ENCODE data around the gene SLC9A2. TPM values are rescaled to one million over a fixed set of nuclear protein-coding genes. Genes with fewer than 3 reads are reported as not detected.

SLC9A2 gene
- polyA plus RNA-seq, 3 donors = not detected

- Histone ChIP-seq H3K36me3 (replicated peaks in 1 of 2; ENCODE audit: control insufficient read depth in 1 of 2, insufficient read depth in 2 of 2, low read length in 2 of 2) (no peaks in the 10 kb centered on the region), H3K9ac (ENCODE audit: insufficient read depth, low read length, poor library complexity, severe bottlenecking) (no peak overlapping the region), H3K4me2 (replicated peaks; ENCODE audit: extremely low read depth, low read length, poor library complexity, severe bottlenecking) (no peak overlapping the region), H2AFZ (ENCODE audit: insufficient read depth, low read depth, low read length, poor library complexity, severe bottlenecking) (peak overlapping the region; percentile 26), H3K9me3 (replicated peaks in 1 of 2; ENCODE audit: control insufficient read depth in 1 of 2, insufficient read depth in 1 of 2, low read length in 2 of 2) (peaks cover 0 to 5% of the 10 kb centered on the region in 2 donors), H3K4me3 (replicated peaks in 1 of 3; ENCODE audit: low read depth in 2 of 3, low read length in 3 of 3) (no peak overlapping the region), H3K27ac (ENCODE audit: low read depth in 1 of 2, low read length in 2 of 2) (no peak overlapping the region), H3K79me2 (ENCODE audit: insufficient read depth, low read length) (no peaks in the 10 kb centered on the region), H3K27me3 (ENCODE audit: control insufficient read depth in 2 of 2, insufficient read depth in 2 of 2, low read length in 2 of 2) (no peaks in the 10 kb centered on the region), H4K20me1 (ENCODE audit: insufficient read depth, low read length) (no peaks in the 10 kb centered on the region), H3K4me1 (ENCODE audit: control insufficient read depth in 1 of 2, insufficient read depth in 2 of 2, low read length in 2 of 2) (peaks cover 16 to 19% of the 10 kb centered on the region in 2 donors)
- Mint-ChIP-seq H3K27ac (peak overlapping the region in 1 of 7 donors; percentile 30), H3K27me3 (ENCODE audit: low read depth in 3 of 3) (peaks cover 0 to 2% (median 1%) of the 10 kb centered on the region in 3 donors), H3K4me3 (no peak overlapping the region), H3K9me3 (peaks cover 2 to 10% (median 3%) of the 10 kb centered on the region in 7 donors), H3K4me1 (peaks cover 15% of the 10 kb centered on the region), H3K36me3 (no peaks in the 10 kb centered on the region)
- intact Hi-C loops (cut with micrococcal nuclease) = no loop called here
- 0% methylated on average over 2 of the region's 3 CpGs for WGBS (ENCODE audit: insufficient coverage)
- TF ChIP-seq CTCF (IDR thresholded peaks at IDR 0.05) = no peak
- peak; percentile 18 to 42 (median 19) for DNase-seq
Measured at GRCh38 chr2:102604769-102605168, 14.6 kb upstream of the SLC9A2 start.

DNA sequence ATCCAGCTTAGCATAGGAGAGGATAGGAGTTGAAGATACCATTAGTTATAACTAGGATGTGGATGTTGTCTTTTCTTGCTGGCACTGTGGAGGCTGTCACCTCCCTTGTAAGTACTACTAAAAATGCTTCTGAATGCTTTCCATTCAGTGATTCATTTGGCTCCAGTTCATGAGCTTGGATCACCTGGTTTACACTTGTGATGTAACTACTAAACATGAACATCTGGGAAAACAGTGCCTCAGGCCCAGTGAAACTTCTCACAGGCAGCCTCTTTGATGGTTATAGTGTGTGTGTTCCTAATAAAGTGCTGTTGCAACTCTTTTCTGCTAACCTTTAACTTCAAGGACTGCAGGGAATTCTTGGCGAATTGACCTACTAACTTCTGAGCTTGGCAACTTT, 13.0 kb upstream of the SLC9A2 start:
- no peak for TF ChIP-seq CTCF (IDR thresholded peaks at IDR 0.05)
- intact Hi-C loops (cut with micrococcal nuclease) = no loop called here

More for the DNA sequence above, 13.0 kb upstream of the SLC9A2 start:
- Histone ChIP-seq H3K9me3 (replicated peaks in 1 of 2; ENCODE audit: control insufficient read depth in 1 of 2, insufficient read depth in 1 of 2, low read length in 2 of 2) (no peaks in the 10 kb centered on the region), H2AFZ (ENCODE audit: insufficient read depth, low read depth, low read length, poor library complexity, severe bottlenecking) (no peak overlapping the region), H3K27ac (ENCODE audit: low read depth in 1 of 2, low read length in 2 of 2) (no peak overlapping the region), H3K4me2 (replicated peaks; ENCODE audit: extremely low read depth, low read length, poor library complexity, severe bottlenecking) (no peak overlapping the region), H3K79me2 (ENCODE audit: insufficient read depth, low read length) (no peaks in the 10 kb centered on the region), H3K9ac (ENCODE audit: insufficient read depth, low read length, poor library complexity, severe bottlenecking) (no peak overlapping the region), H3K27me3 (ENCODE audit: control insufficient read depth in 2 of 2, insufficient read depth in 2 of 2, low read length in 2 of 2) (no peaks in the 10 kb centered on the region), H3K4me1 (ENCODE audit: control insufficient read depth in 1 of 2, insufficient read depth in 2 of 2, low read length in 2 of 2) (peaks cover 16 to 19% of the 10 kb centered on the region in 2 donors), H4K20me1 (ENCODE audit: insufficient read depth, low read length) (no peaks in the 10 kb centered on the region), H3K36me3 (replicated peaks in 1 of 2; ENCODE audit: control insufficient read depth in 1 of 2, insufficient read depth in 2 of 2, low read length in 2 of 2) (no peaks in the 10 kb centered on the region), H3K4me3 (replicated peaks in 1 of 3; ENCODE audit: low read depth in 2 of 3, low read length in 3 of 3) (no peak overlapping the region)
- H3K9me3 Mint-ChIP-seq = peaks cover 0 to 4% (median 0%) of the 10 kb centered on the region in 7 donors
- H3K27ac Mint-ChIP-seq = no peak overlapping the region
- peaks cover 15% of the 10 kb centered on the region for H3K4me1 Mint-ChIP-seq
- H3K27me3 Mint-ChIP-seq (ENCODE audit: low read depth in 3 of 3) = peaks cover 0 to 2% (median 0%) of the 10 kb centered on the region in 3 donors
- no peak overlapping the region for H3K4me3 Mint-ChIP-seq
- no CpG with 5 or more reads among the region's 1 CpG for WGBS (ENCODE audit: insufficient coverage)
- no peak for DNase-seq
- no peaks in the 10 kb centered on the region for H3K36me3 Mint-ChIP-seq
